HT-29 (cell line): Measurements from ENCODE around the gene KCNQ1. TPM values are rescaled to one million over a fixed set of nuclear protein-coding genes. Genes with fewer than 3 reads are reported as not detected.

Experiments used
- DNase-seq: peaks from one replicate; pipeline ENCODE4 v3.0.0-alpha.2; 2015; ENCODE audit warnings: low spot score
- total RNA-seq: library from RNA; depleted of rRNA; stranded (reverse); fragments of >200 nt; shearing (Covaris generic); gene quantifications from 2 replicates; pipeline ENCODE4 v1.2.3, GENCODE V29; 2014

The KCNQ1 gene
- total RNA-seq, 1 experiment from 2014 or later = 9.9 TPM

DNA sequence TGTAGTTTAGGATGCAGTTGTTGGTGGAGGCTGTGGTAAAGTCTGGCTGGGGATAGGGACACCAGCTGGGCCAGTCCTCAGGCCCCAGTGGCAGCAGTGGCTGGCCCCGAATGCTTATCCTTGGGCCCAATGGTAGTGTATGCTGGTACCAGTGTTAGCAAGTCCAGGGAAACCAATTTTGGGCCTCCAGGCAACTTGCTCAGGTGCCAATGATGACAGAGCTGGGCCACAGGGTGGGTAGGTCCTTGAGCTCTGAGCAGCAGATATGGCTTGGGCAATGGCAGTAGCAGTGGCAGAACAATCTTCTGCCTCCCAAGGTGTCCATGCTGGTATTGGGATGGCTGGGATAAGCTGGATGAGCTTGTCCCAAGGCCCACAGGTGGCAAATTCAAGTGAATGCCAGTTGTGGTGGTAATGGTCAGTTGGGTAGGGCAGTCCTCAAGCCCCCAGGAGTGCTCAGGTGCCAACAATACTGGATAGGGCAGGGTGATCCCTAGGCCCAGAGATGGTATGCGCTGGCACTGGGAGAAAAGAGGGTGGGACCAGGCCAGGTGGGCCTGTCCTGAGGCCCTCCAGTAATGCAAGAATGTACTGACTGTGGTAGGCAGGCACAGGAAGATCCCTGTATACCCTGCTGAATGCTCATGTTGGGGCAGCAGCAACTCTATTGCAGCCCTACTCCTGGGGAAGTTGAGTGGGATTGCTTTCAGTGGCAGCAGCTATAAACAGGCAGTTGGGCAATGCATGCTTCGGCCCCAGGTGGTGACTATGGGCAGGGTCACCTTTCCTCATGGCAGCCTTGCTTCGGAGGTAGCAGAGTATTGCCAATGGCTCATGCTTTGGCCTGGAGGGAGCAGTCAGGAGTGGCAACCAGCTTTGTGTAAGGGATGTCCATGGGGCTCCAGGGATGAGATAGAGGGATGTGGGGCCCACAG, 200.3 kb downstream of the KCNQ1 start:
- no peak for DNase-seq

DNA sequence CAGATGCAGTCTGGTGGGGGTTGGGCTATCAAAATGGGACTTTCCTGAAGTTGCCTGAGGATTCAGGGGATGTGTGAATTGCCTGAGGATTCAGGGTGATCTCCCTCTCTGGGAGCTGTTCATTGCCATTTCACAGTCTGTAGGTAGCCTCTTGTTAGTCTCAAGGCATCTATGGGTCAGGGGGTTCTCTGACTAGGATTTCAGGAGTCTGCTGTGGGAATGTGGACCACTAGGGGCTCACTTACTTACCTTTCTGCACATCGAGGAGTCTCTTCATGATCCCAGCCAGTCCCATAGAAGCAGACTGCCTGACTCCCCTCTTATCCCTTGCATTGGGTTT, 200.9 kb downstream of the KCNQ1 start:
- DNase-seq = no peak

DNA sequence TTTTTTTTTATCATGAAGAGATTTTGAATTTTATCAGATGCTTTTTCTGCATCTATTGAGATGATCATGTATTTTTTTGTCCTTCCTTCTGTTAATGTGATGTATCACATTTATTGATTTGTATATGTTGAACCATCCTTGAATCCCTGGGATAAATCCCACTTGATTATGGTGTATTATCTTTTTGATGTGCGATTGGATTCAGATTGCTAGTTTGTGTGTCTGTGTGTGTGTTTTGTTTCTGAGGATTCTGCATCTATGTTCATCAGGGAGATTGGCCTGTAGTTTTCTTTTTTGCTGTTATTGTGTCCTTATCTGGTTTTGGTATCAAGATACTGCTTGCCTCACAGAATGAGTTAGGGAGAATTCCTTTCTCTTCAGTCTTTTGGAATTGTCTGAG, 202.4 kb downstream of the KCNQ1 start:
- DNase-seq = no peak

DNA sequence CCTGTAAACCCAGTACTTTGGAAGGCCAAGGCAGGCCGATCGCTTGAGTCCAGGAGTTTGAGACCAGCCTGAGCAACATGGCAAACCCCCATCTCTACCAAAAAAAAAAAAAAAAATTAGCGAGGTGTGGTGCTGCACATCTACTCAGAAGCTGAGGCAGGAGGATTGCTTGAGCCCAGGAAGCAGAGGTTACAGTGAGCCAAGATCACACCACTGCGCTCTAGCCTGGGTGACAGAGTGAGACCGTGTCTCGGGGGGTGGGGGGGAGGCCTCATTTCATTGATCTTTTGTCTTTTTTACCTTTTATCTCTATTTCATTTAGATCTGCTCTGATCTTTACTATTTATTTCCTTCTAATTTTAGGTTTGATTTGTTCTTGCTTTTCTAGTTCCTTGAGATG, 203.1 kb downstream of the KCNQ1 start:
- no peak for DNase-seq

DNA sequence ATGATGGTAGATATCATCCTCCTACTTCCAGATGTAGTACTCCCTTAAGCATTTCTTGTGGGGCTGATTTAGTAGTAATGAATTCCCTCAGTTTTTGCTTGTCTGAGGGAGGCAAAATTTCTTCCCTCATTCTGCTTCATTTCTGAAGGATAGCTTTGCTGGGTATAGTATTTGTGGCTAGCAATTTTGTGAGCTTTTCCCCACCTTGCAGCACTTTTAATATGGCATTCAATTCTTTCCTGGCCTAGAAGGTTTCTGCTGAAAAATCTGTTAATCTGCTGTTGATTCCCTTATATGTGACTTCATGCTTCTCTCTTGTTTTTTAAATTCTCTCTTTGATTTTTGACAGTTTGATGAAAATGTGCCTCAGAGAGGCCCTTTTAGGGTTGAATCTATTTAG, 204.6 kb downstream of the KCNQ1 start:
- DNase-seq = no peak

DNA sequence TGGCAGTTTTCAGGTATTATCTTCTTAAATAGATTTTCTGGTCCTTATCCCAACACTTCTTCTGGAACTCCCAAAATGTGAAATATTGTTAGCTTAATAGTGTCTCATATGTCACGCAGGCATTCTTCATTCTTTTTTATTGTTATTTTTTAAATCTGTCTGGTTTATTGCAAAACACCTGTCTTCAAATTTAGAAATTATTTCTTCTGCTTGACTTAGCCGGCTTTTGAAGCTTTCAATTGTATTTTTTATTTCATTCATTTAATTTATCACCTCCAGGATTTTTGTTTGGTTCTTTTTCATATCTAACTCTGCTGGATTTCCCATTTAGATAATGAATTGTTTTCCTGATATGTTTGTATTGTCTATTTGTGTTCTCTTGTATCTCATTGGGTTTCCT, 205.0 kb downstream of the KCNQ1 start:
- DNase-seq = no peak

DNA sequence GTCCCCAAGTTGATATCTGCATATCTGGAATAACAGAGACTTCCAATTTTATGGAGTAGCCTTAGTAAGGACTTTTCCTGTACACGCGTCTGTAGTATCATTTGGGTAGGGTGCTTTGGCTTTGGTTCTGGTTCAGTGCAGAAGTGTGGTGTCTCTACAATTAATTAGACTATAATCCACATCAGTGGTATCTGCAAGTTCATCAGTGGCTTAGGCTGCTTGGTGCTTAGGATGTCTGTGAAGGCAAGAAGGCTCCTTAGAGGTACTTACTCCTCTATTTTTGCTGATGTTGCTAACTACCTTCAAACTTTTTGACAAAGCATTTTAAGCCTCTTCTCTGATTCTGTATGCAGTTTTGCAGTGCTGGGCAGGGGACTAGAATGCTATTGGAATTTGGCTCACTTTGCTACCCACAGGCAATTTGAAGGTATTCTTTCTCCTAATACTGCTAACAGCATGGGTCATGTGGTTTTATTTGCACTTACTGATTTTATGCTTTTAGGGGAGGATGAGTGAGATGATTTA, 205.6 kb downstream of the KCNQ1 start:
- DNase-seq = no peak

DNA sequence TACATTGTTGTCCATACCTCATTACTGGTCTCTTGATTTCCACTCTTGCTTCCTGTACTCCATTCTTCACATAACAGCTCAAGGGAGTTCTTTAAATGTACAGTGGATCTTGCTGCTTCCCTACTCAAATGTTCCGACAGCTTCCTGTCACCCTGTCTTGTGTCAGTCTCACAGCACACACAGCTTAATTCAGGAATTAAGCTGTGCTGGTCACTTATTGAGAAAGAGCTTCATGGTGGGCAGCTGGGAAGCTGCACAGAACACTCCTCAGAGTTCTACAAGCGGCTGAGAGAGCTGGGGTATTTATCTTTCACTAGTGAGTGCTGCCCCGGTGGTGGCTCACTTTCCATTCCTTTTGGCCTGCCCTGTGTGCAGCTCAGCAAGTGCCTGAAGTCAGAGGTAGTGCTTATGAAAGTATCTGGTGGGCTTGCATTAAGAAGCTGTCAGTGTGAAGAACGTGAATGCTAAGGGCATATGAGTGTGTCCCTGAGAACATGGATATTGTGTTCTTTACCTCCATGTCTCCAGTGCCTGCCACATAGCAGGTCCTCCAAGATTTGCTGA, 206.3 kb downstream of the KCNQ1 start:
- DNase-seq = no peak

DNA sequence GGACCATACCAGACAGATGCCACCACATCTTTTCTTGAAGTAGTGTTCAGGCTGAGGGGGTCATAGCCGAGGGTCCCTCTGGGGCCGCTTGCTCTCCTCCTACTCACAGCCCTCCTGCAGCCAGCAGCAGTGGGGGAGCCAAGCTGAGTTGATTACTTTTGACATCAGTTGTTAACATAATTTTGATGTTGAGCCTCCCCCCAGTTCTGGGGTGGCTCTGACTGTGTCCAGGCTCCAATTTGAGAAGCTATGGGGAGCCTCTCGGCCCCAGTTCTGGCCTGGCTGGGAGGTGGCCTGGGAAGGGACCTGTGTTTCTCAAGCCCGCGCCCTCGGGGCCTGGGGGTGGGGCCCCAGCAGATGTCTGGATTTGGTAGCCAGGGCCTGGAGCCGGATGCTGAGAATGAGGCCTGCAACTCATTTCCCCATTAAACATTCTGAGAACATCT, 207.0 kb downstream of the KCNQ1 start:
- no peak for DNase-seq

DNA sequence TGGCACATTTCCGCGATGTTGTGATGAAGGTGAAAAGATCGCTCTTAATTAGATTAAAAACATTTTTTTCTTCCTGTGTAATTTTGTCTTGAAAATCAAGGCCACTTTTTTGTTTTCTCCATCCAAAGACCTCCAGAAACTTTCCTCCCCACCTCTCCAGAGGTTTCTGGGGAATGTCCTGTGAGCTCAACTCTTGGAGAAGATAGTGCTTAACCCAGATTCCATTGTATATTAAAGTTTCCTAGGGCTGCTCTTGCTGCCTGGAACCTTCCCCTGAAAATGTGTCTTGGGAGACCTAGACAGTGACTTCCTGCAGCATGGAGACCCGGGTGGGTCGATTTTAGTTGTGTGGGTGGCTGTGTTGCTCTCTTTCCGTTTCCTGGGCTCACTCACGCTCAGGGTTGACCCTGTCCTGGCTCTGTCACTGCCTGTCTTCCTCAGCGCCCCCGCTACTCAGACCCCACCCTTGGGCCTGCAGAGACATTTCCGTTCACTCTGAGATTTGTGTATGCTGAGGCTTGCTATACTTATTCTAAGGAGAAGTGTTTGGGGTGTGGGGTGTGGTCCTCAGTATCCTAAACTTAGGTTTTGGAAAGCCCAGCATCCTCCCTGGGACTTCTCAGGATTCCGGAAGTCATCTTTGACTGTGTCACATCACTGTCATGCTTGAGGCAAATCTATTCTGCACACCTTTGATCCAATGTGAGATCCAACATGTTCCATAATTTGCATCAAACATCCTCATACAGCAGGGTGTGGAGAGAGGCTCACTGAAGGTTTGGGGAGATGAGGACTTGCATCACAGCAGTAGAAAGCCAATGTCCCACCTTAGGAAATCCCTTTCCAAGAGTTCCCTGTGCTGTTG, 207.8 kb downstream of the KCNQ1 start:
- DNase-seq = no peak

DNA sequence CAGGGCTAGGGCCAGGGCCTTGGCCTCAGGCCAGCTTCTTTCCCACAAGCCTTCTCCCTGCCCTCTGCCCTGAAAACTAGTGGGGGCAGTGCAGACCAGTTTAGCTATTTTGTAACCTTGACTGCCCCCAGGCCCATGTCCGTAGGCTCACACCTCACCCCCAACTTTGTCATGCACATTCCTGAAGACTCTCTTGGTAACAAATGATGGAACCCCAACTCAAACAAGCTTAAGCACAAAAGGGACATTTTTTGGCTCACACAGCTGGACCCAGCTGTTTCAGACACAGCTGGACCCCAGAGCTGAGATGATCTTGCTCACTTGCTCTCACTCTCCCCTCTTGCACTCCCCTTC, 208.4 kb downstream of the KCNQ1 start:
- DNase-seq = no peak

DNA sequence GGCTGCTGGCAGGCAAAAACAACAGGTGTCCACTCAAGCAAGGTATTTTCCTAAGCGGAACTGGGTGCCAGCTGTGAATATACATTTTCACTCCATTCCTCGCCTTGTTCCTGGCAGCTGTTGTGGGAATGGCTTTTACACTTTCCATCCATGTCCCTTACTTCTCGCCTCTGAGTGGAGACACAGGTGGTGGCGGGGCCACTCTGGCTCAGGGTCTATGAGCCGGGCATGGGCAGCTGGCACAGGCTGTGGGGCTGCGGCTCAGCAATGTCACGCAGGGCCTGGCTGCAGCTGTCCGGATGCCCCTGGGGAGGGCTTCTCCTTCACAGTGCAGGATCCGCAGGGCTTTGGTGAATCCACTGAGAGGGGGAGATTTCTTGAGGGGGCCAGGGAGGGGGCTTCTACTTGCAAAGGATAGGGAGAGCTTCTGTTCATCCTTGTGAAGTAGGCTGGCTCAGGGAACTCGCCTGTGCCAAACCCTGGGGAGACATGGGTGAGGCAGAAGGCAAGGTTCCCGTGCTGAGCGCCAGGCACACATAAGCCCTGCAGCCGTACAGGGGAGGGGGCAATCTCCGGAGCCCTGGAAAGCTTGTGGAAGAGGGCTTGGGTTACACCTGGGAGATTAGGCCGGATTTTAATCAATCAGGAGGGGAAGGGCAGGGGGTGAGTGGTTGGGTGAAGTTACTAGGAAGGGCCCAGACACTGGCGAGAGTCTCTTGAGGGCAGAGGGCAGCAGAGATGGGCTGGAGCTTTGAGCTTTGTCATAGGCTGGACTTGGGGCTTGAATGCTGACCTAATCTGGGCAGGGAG, 209.3 kb downstream of the KCNQ1 start:
- DNase-seq = no peak

DNA sequence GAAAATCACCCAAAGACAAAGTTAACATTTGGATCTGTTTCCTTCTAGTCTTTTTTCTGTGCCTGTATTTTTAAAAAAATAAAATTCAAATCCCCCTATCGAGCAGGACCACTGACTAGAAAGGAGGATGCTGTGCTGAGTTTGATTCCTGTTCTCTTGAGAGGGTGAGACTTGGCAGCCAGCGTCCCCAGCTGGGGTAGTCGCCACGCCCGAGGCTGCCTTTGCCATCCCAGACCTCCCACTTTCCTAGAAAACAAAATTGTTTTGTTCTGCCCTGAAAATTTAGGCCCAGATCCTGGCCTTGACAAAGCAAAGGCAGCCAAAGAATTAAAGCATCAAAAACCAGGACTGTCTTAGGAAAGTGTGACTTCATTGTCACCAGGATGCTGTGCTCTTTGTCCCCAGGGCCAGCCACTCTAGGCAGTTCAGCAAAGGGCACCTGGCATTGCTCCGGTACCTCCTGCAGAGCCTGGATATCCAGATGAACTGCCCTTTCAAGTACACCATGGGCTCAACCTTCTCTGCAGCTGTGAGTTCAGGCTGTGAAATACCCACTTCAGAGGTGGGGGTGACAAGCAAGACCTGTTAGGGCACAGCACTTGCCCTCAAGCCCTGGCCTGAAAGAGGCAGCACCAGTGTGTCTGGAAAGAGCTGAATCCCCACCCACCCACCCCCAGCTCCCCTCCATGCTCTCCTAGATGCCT, 210.4 kb downstream of the KCNQ1 start:
- no peak for DNase-seq

DNA sequence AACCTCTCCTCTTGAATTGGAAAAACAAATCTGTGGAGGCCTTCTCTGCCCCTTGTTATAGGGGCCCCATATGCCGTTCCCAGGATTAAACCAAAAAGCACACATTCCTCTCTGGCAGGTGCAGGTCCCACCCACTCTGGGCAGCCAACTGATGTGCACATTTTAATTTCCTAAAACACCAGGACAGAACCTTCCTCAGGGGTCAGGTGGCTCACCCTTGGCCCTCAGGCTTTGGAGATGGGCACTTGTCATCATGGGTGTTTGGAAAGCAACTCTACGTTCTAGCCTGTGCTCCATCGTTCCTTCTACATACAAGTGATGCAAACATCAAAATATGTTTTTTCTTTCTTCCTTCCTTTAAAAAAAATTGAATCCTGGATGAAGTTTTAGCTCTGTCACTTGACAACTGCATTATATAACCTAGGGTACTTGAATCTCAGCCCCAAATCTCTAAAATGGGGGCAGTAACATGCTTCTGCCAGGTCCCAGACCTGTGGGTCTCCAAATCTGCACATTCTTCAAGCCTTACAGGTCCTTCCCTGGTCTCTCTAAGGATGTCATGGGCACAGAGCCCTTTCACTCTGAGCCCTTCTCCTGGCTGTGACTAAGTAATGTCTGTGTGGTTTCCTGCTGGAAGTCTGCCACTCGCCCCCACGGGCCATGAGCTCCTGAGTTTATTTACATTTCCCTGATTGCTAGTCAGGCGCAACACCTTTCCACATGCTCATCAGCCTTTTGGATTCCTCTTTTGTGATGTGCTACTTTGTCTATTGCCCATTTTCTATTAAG, 211.2 kb downstream of the KCNQ1 start:
- DNase-seq = no peak

DNA sequence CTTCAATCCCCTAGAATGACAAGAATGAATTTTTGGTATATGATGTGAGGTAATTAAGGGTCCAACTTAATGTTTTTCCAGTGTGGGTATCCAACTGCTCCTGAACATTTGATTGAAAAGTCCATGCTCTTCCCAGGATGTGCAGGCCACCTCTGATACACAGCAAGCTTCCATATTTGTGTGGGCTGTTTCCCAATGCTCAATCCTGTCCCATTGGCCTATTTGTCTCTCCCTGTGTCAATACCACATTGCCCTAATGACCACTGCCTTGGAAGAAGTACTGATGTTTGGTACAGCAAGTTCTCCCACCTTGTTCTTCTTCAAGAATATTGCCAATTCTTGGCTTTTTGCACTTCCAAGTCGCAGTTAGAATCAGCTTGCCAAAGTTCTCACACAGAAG, 212.1 kb downstream of the KCNQ1 start:
- no peak for DNase-seq

DNA sequence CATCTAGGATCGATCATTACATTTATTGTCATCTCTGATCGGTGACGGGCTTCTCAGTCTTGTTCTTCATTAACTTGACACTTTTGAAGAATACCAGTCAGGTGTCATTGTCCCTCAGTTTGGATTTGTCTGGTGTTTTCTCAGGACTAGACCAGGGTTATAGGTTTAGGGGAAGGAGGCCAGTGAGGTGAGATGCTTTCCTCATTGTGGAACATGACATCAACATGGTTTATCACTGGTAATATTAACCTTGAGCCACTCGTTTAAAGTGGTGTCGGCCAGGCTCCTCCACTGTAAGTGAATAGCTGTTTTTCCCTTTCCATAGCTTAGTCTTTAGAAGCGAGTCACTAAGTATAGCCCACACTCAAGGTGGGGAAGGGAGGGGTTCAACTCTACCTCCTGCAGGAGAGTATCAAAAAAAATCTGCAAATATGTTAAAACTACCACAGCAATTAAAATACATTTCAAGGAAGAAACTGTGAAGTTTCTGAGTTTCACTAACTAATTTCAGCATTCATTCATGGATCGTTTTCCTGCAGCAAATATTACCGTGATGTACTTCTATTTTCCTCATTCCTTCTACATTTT, 213.0 kb downstream of the KCNQ1 start:
- no peak for DNase-seq

DNA sequence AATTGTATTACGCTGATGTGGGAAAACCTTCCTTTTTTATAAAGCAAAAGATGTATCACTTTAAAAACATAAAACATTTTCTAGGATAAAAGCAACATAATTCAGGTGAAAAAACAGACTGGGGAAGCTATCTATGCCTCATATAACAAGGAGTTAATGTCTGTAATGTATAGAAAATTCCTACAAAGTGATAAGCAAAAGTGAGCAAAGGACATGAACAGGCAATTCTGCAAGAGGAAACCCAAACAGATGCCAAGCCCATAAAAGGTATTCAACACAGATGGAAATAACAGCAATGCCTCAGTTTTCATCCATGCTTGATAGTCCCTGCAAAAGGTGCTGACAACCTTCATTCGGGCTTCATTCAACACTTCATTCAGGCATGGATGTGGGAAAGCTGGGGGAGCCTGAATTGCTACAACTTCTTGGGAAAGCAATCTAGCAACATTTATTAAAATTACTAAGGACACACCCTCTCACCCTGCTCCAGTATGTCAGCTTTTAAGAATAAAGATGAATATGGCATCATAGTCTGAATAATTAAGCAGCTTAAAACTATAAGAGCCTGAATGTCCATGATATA, 215.6 kb downstream of the KCNQ1 start:
- no peak for DNase-seq

DNA sequence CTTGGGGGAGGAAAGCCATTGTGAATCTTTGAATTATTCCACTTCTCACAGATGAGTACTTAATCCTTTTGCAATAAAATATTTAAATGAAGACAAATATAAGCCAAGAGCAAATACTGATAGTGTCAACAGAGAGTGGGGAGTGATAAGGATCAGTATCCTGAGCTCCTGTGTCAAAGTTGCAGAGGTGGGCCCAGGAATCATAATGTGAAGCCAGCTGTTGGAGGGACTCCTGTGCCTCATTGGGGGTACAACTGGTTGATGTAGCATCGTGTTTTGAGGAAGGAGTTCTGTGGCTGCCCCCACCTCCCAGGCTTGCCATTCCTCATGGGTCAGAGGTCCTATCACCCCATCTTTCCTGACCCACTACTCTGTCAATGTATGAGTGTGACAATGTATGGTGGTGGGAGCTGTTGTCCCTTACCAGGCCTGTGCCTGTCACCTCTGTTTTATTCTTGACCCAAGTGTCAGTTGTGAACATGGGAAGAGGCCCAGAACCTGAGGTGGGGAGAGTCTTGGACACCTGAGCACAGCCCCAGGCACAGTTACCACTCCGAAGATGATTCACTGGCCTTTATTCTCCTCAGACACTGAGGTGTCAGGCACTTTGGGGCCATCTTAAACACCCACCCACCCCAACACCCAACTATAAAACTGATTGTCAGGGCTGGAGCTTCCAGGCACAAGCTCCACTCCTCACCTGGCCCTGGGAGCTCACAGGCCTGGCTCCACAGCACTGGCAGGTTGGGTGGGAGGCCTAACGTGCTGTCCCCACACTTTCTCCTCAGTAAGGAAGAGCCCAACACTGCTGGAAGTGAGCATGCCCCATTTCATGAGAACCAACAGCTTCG, 216.6 kb downstream of the KCNQ1 start:
- no peak for DNase-seq
